ENCODE measurements around the gene SCG2.
A peak's percentile ranks its signal among the peaks of the same experiment; 100 is the strongest.

SCG2 gene, protein sequence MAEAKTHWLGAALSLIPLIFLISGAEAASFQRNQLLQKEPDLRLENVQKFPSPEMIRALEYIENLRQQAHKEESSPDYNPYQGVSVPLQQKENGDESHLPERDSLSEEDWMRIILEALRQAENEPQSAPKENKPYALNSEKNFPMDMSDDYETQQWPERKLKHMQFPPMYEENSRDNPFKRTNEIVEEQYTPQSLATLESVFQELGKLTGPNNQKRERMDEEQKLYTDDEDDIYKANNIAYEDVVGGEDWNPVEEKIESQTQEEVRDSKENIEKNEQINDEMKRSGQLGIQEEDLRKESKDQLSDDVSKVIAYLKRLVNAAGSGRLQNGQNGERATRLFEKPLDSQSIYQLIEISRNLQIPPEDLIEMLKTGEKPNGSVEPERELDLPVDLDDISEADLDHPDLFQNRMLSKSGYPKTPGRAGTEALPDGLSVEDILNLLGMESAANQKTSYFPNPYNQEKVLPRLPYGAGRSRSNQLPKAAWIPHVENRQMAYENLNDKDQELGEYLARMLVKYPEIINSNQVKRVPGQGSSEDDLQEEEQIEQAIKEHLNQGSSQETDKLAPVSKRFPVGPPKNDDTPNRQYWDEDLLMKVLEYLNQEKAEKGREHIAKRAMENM

GRCh38 chr2:223601932-223602666 lies at the start of gene SCG2:
SCG2 (minus strand) TSS chr2:223602361; CDS start chr2:223599282, 3,079 bp downstream.
- DNase-seq (ENCODE audit: low read depth), result no peak
- TF ChIP-seq, protein P1, sequence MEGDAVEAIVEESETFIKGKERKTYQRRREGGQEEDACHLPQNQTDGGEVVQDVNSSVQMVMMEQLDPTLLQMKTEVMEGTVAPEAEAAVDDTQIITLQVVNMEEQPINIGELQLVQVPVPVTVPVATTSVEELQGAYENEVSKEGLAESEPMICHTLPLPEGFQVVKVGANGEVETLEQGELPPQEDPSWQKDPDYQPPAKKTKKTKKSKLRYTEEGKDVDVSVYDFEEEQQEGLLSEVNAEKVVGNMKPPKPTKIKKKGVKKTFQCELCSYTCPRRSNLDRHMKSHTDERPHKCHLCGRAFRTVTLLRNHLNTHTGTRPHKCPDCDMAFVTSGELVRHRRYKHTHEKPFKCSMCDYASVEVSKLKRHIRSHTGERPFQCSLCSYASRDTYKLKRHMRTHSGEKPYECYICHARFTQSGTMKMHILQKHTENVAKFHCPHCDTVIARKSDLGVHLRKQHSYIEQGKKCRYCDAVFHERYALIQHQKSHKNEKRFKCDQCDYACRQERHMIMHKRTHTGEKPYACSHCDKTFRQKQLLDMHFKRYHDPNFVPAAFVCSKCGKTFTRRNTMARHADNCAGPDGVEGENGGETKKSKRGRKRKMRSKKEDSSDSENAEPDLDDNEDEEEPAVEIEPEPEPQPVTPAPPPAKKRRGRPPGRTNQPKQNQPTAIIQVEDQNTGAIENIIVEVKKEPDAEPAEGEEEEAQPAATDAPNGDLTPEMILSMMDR (IDR thresholded peaks at IDR 0.05; ENCODE audit: low read depth, low read length, missing control alignments), result no peak
- no peak within 1 kb of the TSS for H3K4me3 ChIP-seq (ENCODE audit: low read depth, low read length)

DNA sequence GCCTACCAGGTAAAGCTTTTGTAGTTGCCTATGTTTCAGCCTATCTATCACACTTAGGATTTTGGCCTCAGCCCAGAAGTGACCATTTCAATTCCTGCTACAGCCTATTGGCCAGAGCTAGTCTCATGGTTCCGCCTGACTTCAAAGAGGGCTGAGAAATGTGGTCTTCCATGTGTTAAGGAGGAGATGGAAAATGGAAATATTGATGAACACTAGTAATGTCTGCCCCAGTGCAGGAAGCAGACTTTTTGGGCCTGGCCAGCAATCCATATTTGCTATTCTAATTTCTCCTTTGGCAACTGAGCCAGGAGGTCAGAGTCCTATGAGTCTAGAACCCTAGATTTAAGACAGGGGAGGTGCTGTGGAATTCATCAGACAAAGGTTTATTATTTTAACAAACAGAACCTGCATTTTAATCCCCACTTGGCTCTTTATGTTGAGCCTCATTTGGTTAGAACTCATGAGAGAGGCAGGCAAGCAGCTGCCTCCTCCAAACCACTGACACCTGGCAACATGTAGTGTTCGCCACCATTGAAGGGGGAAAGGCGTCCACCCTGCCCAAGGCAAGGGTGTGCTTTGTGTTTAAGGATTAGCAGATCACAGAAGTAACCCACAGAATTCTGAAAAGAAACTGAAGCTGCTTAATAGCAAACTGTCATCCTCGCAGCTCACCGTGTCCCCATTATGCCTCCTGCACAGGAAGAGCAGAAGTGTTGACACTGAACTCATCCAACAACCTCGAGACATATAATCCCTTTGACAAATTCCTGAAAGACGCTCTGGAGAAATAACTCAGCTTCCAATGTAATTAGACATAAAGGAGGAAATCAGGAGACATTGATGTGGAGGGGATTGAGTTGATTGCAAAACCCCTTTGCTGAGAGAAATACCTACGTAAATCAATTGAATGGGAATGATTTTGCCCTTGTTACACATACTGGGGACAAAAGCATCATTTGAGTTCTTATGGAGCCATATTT lies 47.7 kb upstream of the SCG2 start:
- TF ChIP-seq, protein P1 (IDR thresholded peaks at IDR 0.05; ENCODE audit: low read depth, low read length, missing control alignments), result no peak
- no peak overlapping the region for H3K4me3 ChIP-seq (ENCODE audit: low read depth, low read length)
- DNase-seq (ENCODE audit: low read depth), result no peak

DNA sequence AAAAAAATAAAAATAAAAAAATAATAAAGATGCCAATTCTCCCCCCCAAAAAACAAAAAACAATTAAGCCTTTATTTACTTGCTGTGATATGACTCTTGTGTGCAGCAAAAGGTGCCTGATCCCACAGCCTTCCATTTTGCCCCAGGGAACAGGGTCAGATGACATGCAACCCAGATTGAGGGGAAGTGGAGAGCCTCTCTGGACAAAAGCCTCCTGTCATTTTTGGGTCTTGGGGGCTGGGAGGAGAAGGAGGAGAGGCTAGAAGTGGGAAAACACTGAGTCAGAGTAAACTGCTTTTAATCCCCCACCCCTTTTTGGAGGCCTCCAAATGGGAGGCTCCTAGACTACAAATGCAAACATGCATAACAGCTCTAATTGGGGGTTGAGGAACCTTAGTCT lies 46.6 kb upstream of the SCG2 start:
- no peak for DNase-seq (ENCODE audit: low read depth)
- TF ChIP-seq, protein P1 (IDR thresholded peaks at IDR 0.05; ENCODE audit: low read depth, low read length, missing control alignments), result no peak
- H3K4me3 ChIP-seq (ENCODE audit: low read depth, low read length), result no peak overlapping the region

- DNase-seq (ENCODE audit: low read depth), result peak; percentile 5
- no peak overlapping the region for H3K4me3 ChIP-seq (ENCODE audit: low read depth, low read length)
- TF ChIP-seq, protein P1 (IDR thresholded peaks at IDR 0.05; ENCODE audit: low read depth, low read length, missing control alignments), result no peak
Observed at GRCh38 chr2:223647258-223647952, 45.2 kb upstream of the SCG2 start.

GRCh38 chr2:223644136-223644535 lies 42.0 kb upstream of the SCG2 start:
- DNase-seq (ENCODE audit: low read depth), result no peak
- TF ChIP-seq, protein P1 (IDR thresholded peaks at IDR 0.05; ENCODE audit: low read depth, low read length, missing control alignments), result no peak
- no peak overlapping the region for H3K4me3 ChIP-seq (ENCODE audit: low read depth, low read length)

- TF ChIP-seq, protein P1 (IDR thresholded peaks at IDR 0.05; ENCODE audit: low read depth, low read length, missing control alignments), result no peak
- DNase-seq (ENCODE audit: low read depth), result no peak
- no peak overlapping the region for H3K4me3 ChIP-seq (ENCODE audit: low read depth, low read length)
Observed at GRCh38 chr2:223643309-223643708, 41.1 kb upstream of the SCG2 start.

All from GM12864 (cell line).